HepG2 (cell line): Measurements from ENCODE around the gene ECEL1. TPM values are rescaled to one million over a fixed set of nuclear protein-coding genes. Genes with fewer than 3 reads are reported as not detected.
A peak's percentile ranks its signal among the peaks of the same experiment; 100 is the strongest.

Source experiments
- ATAC-seq: fragments of 200-7000 bp; cut with Tn5 transposase; 3 replicates; pipeline ENCODE4 v1.9.1; 2020; ENCODE audit warnings: mild to moderate bottlenecking, moderate library complexity
- BruUV-seq: library from RNA; stranded (reverse); fragments of 400-500 nt; replicated peaks from 2 replicates; lab custom pipeline; 2021; lab: Mats Ljungman, UMichigan
- CTCF ChIA-PET: fragments of 300-600 bp; formaldehyde crosslinking; extraction: SDS; loops from one replicate; lab custom pipeline; 2021; ENCODE audit warnings: low total read pairs, inconsistent platforms, low intra/inter-chr PET ratio; lab: Yijun Ruan, JAX
- POLR2A ChIA-PET: fragments of 350-600 bp; sonication (Branson Sonifier 250); formaldehyde crosslinking; loops from one replicate; lab custom pipeline; 2020; ENCODE audit warnings: antibody characterized with exemption, inconsistent platforms; lab: Yijun Ruan, JAX
- DNase-seq: peaks from one replicate; pipeline ENCODE4 v3.0.0-alpha.2; 2015; ENCODE audit warnings: low spot score
- FAIRE-seq: peaks from 3 replicates; lab custom pipeline; 2011; peaks lifted over from hg19 to GRCh38; lab: Jason Lieb, UNC
- H2AFZ ChIP-seq: one replicate; pipeline ENCODE4 v1.6.1; 2011; ENCODE audit warnings: low read length, inconsistent platforms
- H3K27ac ChIP-seq: fragments of 300-600 bp; 3 replicates; pipeline ENCODE4 v1.8.0; 2011; ENCODE audit warnings: mixed run types, mild to moderate bottlenecking, mixed read lengths, low read length, inconsistent platforms; ENCODE audit not compliant: insufficient read depth; ENCODE audit errors: extremely low read length
- H3K27me3 ChIP-seq, 2 experiments: fragments of 200-600 bp in 1 of 2; 2 replicates in 1 of 2; 3 replicates in 1 of 2; pipeline versions ENCODE4 v1.6.0 to v1.8.0; 2011; ENCODE audit warnings: low read length in 2 of 2, mild to moderate bottlenecking in 2 of 2, moderate library complexity in 2 of 2, inconsistent platforms in 1 of 2; ENCODE audit not compliant: insufficient read depth in 2 of 2, control insufficient read depth in 1 of 2
- H3K36me3 ChIP-seq, 2 experiments: fragments of 200-600 bp in 1 of 2; replicated peaks in 1 of 2; 2 replicates in 1 of 2; 3 replicates in 1 of 2; pipeline versions ENCODE4 v1.5.1 to v1.8.0; 2011; ENCODE audit warnings: low read length in 2 of 2, inconsistent platforms in 1 of 2; ENCODE audit not compliant: insufficient read depth in 2 of 2, control insufficient read depth in 1 of 2
- H3K4me1 ChIP-seq: 2 replicates; pipeline ENCODE4 v1.5.1; 2012; ENCODE audit warnings: low read length, inconsistent platforms; ENCODE audit not compliant: insufficient read depth
- H3K4me2 ChIP-seq: 2 replicates; pipeline ENCODE4 v1.6.0; 2011; ENCODE audit warnings: low read depth, low read length, inconsistent platforms
- H3K4me3 ChIP-seq, 3 experiments: fragments of 200-600 bp in 1 of 3; sonication (generic), shearing (Covaris generic) in 1 of 3; replicated peaks in 1 of 3; 2 replicates each; pipeline ENCODE4 v1.5.1; 2011 to 2016; ENCODE audit warnings: low read length in 3 of 3, inconsistent platforms in 2 of 3, low read depth in 2 of 3, mild to moderate bottlenecking in 2 of 3, control low read depth in 1 of 3, mixed read lengths in 1 of 3; ENCODE audit not compliant: insufficient read depth in 1 of 3
- H3K79me2 ChIP-seq: one replicate; pipeline ENCODE4 v1.6.1; 2011; ENCODE audit warnings: low read length, inconsistent platforms; ENCODE audit not compliant: insufficient read depth
- H3K9ac ChIP-seq: 2 replicates; pipeline ENCODE4 v1.6.0; 2011; ENCODE audit warnings: mild to moderate bottlenecking, low read depth, low read length, inconsistent platforms; ENCODE audit not compliant: insufficient read depth
- H3K9me3 ChIP-seq: 2 replicates; pipeline ENCODE4 v1.5.1; 2012; ENCODE audit warnings: mild to moderate bottlenecking, low read length
- H4K20me1 ChIP-seq: 2 replicates; pipeline ENCODE4 v1.6.0; 2011; ENCODE audit warnings: inconsistent platforms, mild to moderate bottlenecking, low read length, moderate library complexity; ENCODE audit not compliant: insufficient read depth
- FOSL2 ChIP-seq: sonication (generic); formaldehyde crosslinking; IDR thresholded peaks from 2 replicates; pipeline ENCODE4 v1.4.0; 2020; ENCODE audit warnings: missing genetic modification reagents
- GTF3A ChIP-seq: sonication (generic); formaldehyde crosslinking; conservative IDR thresholded peaks from 2 replicates; pipeline ENCODE4 v1.4.0; 2020; ENCODE audit warnings: mild to moderate bottlenecking, missing genetic modification reagents
- MIXL1 ChIP-seq: IDR thresholded peaks from 2 replicates; pipeline ENCODE4 v1.6.1; 2016
- NRL ChIP-seq: sonication (generic); formaldehyde crosslinking; IDR thresholded peaks from 2 replicates; pipeline ENCODE4 v1.5.0; 2020; ENCODE audit warnings: missing genetic modification reagents, mild to moderate bottlenecking, moderate library complexity, borderline replicate concordance
- PAX8 ChIP-seq: sonication (generic); formaldehyde crosslinking; IDR thresholded peaks from 2 replicates; pipeline ENCODE4 v1.8.0; 2022; ENCODE audit warnings: mild to moderate bottlenecking, missing genetic modification reagents, borderline replicate concordance
- POLR2AphosphoS2 ChIP-seq: IDR thresholded peaks from 2 replicates; pipeline ENCODE4 v1.6.1; 2011; ENCODE audit warnings: low read depth, low read length, improper control_type of control experiment
- SMC3 ChIP-seq: IDR thresholded peaks from 2 replicates; pipeline ENCODE4 v1.6.1; 2011; ENCODE audit warnings: low read length, improper control_type of control experiment
- THRA ChIP-seq: sonication (generic); formaldehyde crosslinking; IDR thresholded peaks from 2 replicates; pipeline ENCODE4 v1.4.0; 2020; ENCODE audit warnings: missing genetic modification reagents, borderline replicate concordance
- WGBS: methylation state at CpG from one replicate; pipeline ENCODE4 v1.1.6; 2017; ENCODE audit warnings: low lambda C conversion rate; 5-methylcytosine and 5-hydroxymethylcytosine counted together
- in situ Hi-C: cut with HindIII; loops from 2 replicates; pipeline ENCODE4 v1.10.0; 2017; ENCODE audit warnings: low pct_unique_long_range_greater_than_20kb; ENCODE audit not compliant: extremely low pct_ligation_motif_present
- intact Hi-C: fragments of 100-400 bp; cut with micrococcal nuclease; formaldehyde crosslinking; loops from one replicate; pipeline ENCODE4 v1.10.0; 2022; ENCODE audit not compliant: unreplicated experiment
- polyA plus RNA-seq, 8 experiments: library from polyadenylated mRNA; depleted of rRNA in 3 of 8; stranded (reverse) in 7 of 8; unstranded in 1 of 8; fragments of >200 nt; fragmentation: Illumina TruSeq in 4 of 8; extraction: Trizol in 4 of 8; gene quantifications; 2 replicates each; pipeline versions ENCODE4 v1.2.1 to v1.2.3, GENCODE V29; 2011 to 2016; ENCODE audit warnings: low read depth in 4 of 8, missing spikeins in 1 of 8, mixed read lengths in 1 of 8; ENCODE audit not compliant: insufficient read depth in 1 of 8
- total RNA-seq, 5 experiments: library from RNA; depleted of rRNA; stranded (reverse); fragments of >200 nt; fragmentation: Illumina TruSeq; extraction: Trizol; gene quantifications; 2 replicates each; pipeline ENCODE4 v1.2.3, GENCODE V29; 2016; ENCODE audit warnings: low read depth in 1 of 5

ECEL1 gene
- total and polyA plus RNA-seq, 2 of the 13 experiments (the other 11 are each of a cell fraction or from before 2014, with no cell fraction given) = not detected

GRCh38 chr2:232435805-232436204, 51.8 kb downstream of the ECEL1 start:
- ChIA-PET POLR2A (no interaction called here), CTCF (interaction anchor here (1.8 kb wide), 1 partner anchor 536 kb away, joined by 7 read pairs; no protein-coding TSS in a partner anchor)
- Histone ChIP-seq H4K20me1 (no peaks in the 10 kb centered on the region), H3K4me2 (no peak overlapping the region), H3K9ac (no peak overlapping the region), H3K4me1 (peaks cover 7% of the 10 kb centered on the region), H3K27me3 (peaks cover 24 to 44% of the 10 kb centered on the region in 2 experiments), H3K9me3 (no peaks in the 10 kb centered on the region), H2AFZ (no peak overlapping the region), H3K4me3 (no peak overlapping the region), H3K79me2 (no peaks in the 10 kb centered on the region), H3K27ac (no peak overlapping the region), H3K36me3 (no peaks in the 10 kb centered on the region)
- in situ Hi-C loops = no loop called here
- TF ChIP-seq FOSL2 (peak; percentile 61; the same call in 1 of the 2 replicates), PAX8 (CRISPR knock-in tag) (no peak)
- BruUV-seq = no TSS peak
- FAIRE-seq (no peak), DNase-seq (no peak), ATAC-seq (no peak)
- intact Hi-C loops = no loop called here
- WGBS = 9% methylated on average over 7 of the region's 7 CpGs

GRCh38 chr2:232435375-232435648, 52.3 kb downstream of the ECEL1 start:
- FAIRE-seq (no peak), DNase-seq (no peak), ATAC-seq (no peak)
- Histone ChIP-seq H3K9me3 (no peaks in the 10 kb centered on the region), H3K36me3 (no peaks in the 10 kb centered on the region), H3K4me2 (no peak overlapping the region), H3K9ac (no peak overlapping the region), H2AFZ (no peak overlapping the region), H3K27me3 (peaks cover 24 to 44% of the 10 kb centered on the region in 2 experiments), H3K27ac (no peak overlapping the region), H3K4me1 (peaks cover 5% of the 10 kb centered on the region), H4K20me1 (no peaks in the 10 kb centered on the region), H3K4me3 (no peak overlapping the region), H3K79me2 (no peaks in the 10 kb centered on the region)
- WGBS = 30% methylated on average over 4 of the region's 4 CpGs
- no TSS peak for BruUV-seq
- ChIA-PET CTCF (no interaction called here), POLR2A (no interaction called here)
- TF ChIP-seq NRL (CRISPR knock-in tag) (no peak), SMC3 (no peak), MIXL1 (CRISPR knock-in tag) (no peak), GTF3A (CRISPR knock-in tag) (no peak), POLR2AphosphoS2 (no peak), THRA (CRISPR knock-in tag) (no peak)
- in situ Hi-C loops (no loop called here), intact Hi-C loops (no loop called here)
